Activated CD4-positive, alpha-beta T cell treated with anti-CD3 and anti-CD28 coated beads, Interleukin-2, amount 50 U/mL, for 16 hours (primary cell): ENCODE data around the gene C9orf57.
"Not testable (repeated sequence)": the region's sequence is repeated elsewhere in the genome, so short reads cannot be mapped to it uniquely, and the experiment has no call there.

ENCODE experiments used
- DNase-seq: peaks from one replicate; pipeline ENCODE4 v3.0.0-alpha.2; 2020

C9orf57 gene, protein sequence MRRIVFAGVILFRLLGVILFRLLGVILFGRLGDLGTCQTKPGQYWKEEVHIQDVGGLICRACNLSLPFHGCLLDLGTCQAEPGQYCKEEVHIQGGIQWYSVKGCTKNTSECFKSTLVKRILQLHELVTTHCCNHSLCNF

DNA sequence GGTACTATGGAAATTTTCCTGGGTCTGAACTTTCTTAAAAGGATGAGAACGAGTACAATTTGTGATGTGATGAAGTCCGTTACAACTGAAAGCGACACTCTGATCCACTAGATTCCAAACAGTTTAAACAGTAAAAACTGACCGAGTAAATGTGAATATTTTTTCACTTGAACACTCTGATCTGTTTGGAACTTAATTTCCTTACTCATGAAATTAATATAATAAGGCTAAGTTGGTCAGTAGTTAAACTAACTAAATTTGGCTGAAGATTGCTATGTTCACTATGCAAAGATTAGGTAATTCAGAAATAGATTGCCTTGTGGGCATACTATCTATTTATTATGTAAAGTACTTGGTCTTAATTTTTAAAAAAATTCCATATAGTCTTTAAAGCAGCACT is at the start of gene C9orf57:
Gene C9orf57 (minus strand): TSS at position 101 of the 400 bp plus-strand sequence. CDS start 1,282 bp downstream, outside the sequence.
- DNase-seq: no peak

DNA sequence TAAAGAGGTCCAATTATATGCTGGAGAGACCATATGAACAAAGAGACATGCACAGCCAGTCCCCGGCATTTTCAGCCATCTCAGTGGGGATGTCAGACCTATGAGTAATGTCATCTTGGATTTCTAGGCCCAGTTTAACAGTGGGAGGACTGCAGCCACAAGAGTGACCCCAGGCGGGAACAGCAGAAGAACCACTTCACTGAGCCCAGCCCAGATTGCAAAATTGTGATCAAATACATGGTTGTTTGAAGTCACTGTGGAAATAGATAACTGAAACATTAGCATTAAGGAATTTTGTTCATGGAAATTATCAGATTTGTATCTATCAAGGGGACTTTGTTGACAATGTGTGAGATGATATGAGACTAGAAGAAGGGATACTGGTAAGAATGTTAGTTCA is 42.1 kb upstream of the C9orf57 start:
- no peak for DNase-seq

DNA sequence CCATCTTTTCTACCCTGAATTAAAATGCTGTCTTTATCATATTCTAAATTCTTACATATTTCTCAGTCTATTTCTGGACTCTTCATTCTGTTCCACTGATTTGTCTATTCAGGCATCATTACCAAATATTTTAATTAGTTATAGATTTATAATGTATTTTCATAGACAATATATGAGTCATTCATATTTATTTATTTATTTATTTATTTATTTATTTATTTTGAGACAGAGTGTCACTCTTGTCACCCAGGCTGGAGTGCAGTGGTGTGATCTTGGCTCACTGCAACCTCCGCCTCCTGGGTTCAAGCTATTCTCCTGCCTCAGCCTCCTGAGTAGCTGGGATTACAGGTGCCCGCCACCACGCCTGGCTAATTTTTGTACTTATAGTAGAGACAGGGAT is 35.1 kb upstream of the C9orf57 start:
- DNase-seq: not testable (repeated sequence)

DNA sequence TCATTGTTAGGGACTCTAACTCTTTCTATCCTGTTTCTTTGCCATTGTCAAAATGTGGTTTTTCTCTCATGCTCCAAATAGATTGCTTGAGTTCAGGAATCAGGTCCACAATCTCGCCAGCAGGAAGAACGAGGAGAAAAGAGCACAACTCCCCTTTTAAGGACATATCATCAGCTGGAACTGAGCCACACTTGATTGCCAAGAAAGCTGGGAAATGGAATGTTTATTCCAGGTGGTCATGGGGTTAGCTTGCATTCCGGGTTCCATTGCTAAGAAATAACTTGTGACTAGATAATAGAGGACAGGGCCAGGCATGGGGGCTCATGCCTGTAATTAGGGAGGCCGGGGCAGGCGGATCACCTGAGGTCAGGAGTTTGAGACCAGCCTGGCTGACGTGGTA is 32.4 kb upstream of the C9orf57 start:
- DNase-seq: no peak

DNA sequence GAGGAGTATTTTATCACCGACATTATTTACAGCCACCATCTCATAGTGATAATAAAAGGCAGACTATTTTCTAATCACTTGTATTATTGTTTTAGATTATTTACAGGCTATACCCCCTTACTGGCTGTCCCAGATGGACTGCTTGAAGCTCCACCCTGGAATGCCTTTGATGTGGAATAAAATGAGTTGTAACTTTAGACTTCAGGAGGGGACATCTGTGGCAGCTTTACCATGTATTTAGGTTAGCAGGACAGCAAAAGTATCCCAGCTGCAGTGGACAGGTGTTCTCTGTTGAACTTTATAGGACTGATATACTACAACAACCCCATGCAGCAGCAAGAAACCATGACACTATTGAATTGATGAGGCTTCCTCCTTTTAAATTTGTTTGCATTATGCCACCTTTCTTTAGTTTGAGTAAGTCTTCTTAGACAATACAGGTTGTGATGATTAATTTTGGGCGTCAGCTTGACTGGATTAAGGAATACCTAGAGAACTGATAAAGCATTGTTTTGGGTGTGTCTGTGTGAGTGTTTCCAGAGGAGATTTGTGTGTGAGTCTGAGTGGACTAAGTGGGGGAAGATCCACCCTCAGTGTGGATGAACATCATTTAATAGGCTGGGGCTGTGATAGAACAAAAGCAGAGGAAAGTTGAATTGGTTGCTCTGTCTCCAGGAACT is 29.2 kb upstream of the C9orf57 start:
- DNase-seq: no peak

DNA sequence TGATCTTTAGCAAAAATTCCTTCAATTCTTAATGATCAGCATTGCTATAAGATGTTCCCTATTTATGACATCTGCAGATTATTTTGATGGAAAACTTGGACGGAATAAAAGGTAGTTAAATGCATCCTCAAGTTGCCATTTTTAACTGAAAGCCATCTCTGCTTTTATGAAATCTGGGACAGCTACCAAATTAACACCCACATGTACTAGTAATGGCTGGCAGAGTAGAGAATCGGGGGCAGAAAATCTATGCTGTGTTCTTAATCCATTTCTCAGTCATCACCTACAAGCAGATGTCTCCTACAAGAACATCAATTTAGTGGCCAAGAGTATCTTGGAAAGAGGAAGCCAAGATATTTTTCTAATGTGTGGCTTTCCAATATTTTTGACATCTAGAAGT is 22.1 kb upstream of the C9orf57 start:
- DNase-seq: no peak

DNA sequence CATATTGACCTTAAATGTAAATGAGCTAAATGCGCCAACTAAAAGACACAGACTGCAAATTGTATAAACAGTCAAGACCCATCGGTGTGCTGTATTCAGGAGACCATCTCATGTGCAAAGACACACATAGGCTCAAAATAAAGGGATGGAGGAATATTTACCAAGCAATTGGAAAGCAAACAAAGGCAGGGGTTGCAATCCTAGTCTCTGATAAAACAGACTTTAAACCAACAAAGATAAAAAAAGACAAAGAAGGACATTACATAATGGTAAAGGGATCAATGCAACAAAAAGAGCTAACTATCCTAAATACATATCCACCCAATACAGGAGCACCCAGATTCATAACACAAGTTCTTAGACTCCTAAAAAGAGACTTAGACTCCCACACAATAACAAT is 14.3 kb upstream of the C9orf57 start:
- not testable (repeated sequence) for DNase-seq

DNA sequence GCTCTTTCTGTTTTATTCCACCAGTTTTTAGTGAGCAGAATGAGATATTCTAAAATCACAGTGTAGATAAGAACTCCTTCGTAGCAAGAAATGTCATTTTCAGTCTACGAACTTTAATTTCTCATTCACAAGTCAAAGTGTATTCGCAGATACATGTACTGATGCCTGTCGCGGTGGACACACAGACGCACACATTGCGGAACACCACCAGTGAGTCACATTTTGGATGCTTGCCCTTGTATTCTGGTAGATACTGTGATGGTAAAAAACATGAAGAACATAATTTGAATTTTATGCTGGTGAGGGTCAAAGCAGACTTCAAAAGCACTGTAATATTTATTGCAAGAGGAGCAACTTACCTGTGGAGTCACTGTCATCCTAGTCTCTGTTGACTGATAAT is 4.7 kb upstream of the C9orf57 start:
- DNase-seq: no peak

DNA sequence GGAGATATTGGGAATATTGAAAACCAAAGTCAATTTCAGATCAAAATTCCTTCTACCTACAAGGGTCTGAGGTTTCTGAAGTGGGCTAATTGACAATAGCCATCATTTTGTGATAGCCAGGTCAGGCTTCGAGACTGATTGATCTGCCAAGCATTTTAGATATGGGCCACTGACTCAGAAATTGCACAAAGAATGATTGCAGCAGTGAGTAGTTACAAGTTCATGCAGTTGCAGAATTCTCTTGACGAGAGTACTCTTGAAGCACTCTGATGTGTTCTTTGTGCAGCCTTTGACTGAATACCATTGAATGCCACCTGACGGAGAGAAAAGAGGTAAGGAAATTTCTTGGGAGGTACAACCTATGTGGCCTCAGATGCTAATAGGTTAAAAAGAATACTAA is 8.3 kb downstream of the C9orf57 start:
- no peak for DNase-seq

DNA sequence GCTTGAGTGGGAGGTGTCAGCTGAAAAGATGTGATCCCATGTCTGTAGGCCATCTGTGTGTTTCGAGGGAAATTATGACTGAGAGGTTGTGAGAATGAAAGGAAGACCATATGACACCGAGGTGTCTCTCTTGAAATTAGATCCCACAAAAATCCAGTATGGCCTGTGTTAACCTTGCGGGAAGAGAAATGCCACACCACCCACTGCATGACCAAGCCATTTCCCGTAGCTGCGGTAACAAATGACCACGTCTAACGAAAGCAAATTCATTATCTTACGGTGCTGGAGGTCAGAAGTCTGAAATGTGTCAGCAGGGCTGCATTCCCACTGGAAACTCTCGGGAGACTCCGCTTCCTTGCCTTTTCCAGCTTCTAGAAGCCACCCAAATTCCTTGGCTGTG is 11.6 kb downstream of the C9orf57 start:
- DNase-seq: no peak

DNA sequence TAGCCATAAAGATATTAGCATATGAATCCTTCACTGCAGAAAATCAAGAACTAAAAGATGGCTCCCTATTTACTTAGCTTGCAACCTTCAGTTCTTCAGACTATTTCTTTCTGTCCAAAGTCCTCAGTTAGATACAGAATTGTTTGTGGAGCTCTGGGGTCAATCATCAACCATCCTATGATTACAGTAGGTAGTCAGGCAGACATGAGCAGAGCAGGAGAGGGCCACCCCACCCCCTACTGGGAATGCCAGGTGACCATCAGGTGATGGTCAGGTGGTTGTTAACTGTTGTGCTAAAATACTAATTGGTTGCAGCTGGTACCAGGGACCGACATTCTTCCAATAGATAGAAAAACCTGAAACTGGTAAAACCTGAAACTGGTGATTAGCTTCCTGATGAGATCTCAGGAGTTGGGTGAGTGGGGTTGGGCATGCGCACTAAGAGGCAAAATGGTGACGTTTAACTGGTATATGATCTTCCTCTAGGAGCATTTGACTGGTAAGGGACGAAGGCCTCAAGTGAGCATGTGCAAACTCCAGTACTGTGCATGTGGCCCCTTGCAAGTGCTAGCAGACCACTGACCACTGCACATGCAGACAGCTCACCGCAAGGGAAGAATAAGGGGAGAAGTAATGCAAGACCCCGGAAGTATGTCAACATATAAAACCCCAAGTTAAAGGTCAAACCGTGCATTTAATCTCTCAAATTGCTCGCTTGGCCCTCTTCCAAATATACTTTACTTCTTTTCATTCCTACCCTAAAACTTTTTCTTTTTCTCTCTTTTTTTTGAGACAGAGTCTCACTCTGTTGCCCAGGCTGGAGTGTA is 13.6 kb downstream of the C9orf57 start:
- no peak for DNase-seq

DNA sequence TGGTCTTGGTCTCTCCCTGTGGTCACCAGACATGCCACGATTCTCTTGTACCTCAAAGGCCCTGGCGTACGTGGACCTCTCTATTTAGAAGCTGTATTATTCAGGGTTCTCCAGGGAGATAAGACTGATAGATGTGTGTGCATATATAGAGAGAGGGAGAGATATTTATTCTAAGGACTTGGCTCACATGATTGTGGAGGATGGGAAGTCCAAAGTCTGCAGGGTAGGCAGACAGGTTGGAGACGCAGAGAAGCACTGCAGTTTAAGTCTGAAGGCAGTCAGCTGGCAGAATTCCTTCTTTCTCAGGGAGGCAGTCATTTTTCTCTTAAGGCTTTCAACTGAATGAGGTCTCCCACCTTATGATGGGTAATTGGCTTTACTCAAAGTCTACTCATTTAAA is 16.3 kb downstream of the C9orf57 start:
- no peak for DNase-seq

DNA sequence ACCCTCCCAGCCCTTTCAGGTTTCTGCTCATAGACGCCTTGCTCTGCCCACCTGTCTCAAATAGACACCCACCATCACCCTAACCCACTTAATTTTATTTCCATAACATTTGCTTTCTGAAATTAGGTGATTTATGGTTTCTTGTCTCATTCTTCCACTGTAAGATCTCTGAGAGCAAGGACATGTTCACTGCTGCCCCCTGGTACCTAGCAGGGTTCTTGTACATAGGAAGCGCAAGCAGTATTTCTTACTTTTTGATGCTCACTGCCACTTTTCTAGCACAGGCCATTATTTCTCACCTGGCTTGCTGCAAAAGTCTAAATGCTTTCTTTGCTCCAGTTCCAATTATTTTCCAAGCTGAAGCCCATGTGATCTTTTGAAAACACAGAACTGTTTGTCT is 16.8 kb downstream of the C9orf57 start:
- no peak for DNase-seq

DNA sequence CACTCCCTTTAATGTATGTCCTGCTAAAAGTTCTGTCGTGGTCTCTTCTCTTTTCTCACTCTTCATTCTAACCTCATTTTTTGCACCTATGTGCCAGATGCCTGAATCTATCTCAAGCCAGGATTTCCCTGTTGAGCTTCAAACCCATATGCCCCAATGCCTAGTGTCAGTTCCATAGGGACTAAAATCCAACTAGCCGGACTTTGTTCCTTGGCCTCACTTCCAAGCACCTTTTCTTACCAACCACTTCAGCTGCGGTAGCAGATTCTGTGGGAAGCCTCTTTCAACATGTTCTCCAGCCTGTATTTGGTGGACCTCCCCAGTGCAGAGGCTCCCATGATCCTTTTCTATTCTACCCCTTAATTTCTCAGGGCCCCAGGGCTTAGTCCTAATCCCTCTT is 17.5 kb downstream of the C9orf57 start:
- DNase-seq: no peak

DNA sequence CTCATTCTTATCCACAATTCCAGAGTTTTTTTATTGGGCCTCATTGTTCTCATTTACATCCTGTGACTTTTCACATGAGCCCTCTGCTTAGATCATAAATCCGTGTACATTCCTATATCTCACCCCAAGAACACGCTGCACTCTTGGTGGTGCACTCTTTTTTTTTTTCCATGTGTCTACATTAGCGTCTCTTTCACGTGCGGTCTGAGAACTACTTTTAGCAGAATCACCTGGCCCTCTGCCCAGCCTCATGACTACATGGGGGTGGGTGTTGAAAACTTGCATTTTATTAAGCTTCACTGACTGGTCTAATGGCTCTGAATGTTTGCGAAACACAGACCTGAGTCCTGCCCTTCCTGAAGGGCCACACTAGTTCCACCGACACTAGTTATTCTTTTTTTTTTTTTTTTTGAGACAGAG is 18.6 kb downstream of the C9orf57 start:
- DNase-seq: no peak

DNA sequence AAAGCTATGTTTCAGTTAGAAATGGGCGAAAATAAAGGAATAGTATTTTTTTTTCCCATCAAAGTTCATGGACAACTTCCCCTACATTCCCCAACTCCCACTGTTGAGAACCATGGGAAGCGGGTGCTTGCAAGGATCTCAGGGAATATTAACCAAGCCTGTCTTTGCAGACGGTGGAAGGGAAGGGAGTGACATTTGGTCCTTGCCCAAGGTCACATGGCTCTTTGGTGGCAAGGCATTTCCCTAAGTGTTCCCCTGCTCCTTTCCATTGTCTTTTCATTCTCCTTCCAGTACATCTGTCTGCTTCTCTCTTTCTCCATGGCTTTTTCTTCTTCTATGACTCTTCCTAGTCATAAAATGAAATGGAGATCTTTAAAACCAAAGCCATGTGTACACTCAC is 19.0 kb downstream of the C9orf57 start:
- no peak for DNase-seq

DNA sequence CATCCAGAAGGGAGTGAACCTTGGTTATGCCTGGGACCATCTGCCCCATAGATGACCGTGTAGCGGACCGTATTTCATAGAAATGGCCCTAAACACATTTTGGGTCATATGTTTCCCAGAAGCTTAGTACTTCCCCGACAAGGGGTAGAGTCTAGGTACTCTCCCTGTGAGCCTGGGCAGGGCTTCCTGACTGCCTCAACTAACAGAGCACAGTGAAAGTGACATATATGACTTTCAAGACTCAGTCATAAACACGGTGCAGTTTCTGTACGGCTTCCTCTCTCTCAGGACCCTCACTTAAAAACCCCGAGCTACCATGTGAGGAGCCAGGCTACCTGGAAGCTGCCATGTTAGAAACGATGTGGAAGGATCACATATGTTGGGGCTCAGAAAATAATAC is 20.9 kb downstream of the C9orf57 start:
- DNase-seq: no peak

DNA sequence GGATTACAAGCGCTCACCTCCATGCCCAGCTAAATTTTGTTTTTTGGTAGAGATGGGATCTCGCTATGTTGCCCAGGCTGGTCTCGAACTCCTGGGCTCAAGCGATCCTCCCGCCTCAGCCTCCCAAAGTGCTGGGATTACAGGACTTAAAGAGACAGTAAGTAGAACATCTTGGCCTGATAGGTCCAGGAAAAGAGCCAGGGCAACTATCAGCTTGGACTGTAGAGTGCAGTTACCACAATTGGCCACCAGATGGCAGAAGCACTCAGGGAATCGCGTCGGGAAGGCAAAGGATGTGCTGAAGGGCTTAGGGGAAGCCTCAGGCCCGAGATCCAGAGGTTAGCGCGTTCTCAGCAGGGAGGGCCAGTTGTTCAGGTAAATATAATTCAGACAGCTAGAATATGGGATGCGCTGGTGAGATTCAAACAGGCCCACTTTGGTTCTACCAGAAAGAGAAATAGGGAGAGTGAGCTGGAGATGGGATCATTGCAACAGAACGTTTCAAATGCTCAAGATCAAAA is 21.5 kb downstream of the C9orf57 start:
- peak; percentile 69 for DNase-seq

DNA sequence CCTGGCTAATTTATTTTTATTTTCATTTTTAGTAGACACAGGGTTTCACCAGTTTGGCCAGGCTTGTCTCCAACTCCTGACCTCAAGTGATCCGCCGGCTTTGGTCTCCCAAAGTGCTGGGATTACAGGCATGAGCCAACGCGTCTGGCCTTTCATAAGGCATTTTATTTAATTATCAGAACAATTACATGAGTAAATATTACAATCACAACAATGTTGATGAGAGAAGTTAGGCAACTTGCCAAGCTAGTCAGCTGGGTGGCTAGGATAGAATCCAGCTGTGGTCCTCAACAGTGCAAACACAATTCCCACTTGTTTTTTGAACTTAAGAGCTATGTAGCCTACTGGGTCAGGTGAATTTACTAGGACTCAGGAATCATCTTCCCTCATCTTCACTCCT is 22.0 kb downstream of the C9orf57 start:
- no peak for DNase-seq

DNA sequence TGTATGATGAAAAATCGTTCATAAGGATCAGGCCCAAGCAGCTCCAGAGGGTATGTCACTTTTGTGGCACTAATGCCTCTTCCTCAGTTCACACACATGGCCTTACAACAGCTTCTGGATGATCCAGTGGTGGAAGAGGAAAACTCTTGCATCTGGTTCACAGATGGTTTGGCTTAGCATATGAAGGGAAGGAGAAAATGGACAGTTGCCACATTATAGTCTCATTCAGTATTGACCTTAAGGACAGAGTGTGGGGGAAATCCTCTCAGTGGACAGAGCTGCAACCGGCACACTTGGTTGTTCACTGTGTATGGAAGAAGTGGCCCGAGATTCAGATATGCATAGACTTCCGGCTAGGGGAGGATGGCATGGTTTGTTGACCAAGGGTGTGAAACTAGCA is 22.8 kb downstream of the C9orf57 start:
- no peak for DNase-seq

DNA sequence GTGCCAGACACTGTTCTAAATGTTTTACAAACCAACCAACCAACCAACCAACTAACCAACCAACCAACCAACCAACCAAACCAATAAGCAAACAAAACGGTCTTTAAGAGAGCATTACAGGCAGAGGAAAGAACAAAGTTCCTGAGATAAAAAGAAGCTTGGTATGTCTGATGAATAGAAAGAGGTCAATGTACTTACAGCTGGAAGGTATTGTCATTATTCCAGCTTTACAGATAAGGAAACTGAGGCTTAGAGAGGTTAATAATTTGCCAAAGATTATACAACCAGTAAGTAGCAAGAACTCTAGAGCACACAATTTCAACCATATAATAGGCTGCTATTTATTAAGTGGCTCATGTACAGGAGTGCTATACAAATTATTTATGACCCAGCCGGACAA is 29.6 kb downstream of the C9orf57 start:
- DNase-seq: no peak

DNA sequence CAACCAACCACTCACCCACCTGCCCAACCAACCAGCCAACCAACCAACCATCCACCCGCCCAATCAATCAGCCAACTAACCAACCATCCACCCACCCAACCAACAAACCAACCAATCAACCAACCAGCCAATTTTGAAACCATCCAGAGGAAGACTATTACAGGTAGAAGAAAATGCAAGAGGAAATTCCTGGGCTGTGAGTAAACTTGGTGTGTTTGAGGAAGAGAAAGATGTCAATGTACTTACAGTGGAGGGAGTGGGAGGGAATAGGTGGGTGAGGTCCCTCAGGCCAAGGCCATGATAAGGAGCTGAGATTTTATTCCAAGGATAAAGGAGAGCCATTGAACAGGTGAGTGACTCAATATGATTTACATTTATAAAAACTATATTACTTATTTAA is 30.4 kb downstream of the C9orf57 start:
- no peak for DNase-seq

DNA sequence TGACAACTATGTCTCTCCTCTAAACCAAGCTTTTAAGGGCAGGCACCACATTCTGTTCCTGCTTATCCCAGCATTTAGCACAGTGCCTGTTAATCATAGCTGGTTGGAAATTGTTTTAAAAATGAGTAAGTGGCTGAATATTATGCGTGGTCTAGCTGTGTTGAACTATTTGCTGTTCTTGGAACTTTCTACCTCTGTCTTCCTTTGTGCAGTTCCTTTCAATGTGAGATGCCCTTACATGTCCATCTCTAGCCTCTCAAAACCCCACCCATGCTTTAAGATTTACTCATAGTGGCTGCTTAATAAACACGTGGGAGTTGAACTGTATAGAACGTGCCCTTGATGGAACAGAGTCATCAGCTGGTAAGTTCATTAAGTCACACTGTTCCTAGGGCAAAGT is 34.5 kb downstream of the C9orf57 start:
- DNase-seq: peak; percentile 5

DNA sequence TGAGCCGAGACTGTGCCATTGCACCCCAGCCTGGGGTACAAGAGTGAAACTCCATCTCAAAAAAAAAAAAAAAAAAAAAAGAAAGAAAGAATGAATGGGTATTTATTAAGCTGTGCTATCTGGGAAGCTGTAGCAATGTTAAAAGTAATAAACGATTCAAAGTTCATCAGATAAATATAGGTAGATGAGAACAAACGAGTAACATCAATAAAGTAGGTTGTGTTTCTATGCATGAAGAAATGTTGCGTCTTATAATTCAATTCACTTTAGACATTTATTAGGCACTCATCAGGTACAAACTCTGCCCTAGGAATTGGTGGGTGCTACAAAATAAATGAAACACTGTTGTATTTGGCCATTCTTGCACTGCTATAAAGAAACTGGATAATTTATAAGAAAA is 36.8 kb downstream of the C9orf57 start:
- no peak for DNase-seq
